ENCODE data around the gene MAB21L3. TPM values are rescaled to one million over a fixed set of nuclear protein-coding genes. Genes with fewer than 3 reads are reported as not detected.

MAB21L3 gene
- total RNA-seq, 1 donor from 2014 or later = 0.46 TPM

- Histone ChIP-seq H3K36me3 (no peaks in the 10 kb centered on the region), H3K27me3 (no peaks in the 10 kb centered on the region), H3K9me3 (no peaks in the 10 kb centered on the region), H3K4me3 (no peak overlapping the region), H3K27ac (no peak overlapping the region), H3K4me1 (peaks cover 11% of the 10 kb centered on the region)
- TF ChIP-seq, protein P1, sequence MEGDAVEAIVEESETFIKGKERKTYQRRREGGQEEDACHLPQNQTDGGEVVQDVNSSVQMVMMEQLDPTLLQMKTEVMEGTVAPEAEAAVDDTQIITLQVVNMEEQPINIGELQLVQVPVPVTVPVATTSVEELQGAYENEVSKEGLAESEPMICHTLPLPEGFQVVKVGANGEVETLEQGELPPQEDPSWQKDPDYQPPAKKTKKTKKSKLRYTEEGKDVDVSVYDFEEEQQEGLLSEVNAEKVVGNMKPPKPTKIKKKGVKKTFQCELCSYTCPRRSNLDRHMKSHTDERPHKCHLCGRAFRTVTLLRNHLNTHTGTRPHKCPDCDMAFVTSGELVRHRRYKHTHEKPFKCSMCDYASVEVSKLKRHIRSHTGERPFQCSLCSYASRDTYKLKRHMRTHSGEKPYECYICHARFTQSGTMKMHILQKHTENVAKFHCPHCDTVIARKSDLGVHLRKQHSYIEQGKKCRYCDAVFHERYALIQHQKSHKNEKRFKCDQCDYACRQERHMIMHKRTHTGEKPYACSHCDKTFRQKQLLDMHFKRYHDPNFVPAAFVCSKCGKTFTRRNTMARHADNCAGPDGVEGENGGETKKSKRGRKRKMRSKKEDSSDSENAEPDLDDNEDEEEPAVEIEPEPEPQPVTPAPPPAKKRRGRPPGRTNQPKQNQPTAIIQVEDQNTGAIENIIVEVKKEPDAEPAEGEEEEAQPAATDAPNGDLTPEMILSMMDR (IDR thresholded peaks at IDR 0.05) = no peak
- ATAC-seq (no peak), DNase-seq (no peak)
- intact Hi-C loops (cut with DNase I) = no loop called here
Observed at GRCh38 chr1:116148967-116149366, 37.8 kb downstream of the MAB21L3 start.

DNA sequence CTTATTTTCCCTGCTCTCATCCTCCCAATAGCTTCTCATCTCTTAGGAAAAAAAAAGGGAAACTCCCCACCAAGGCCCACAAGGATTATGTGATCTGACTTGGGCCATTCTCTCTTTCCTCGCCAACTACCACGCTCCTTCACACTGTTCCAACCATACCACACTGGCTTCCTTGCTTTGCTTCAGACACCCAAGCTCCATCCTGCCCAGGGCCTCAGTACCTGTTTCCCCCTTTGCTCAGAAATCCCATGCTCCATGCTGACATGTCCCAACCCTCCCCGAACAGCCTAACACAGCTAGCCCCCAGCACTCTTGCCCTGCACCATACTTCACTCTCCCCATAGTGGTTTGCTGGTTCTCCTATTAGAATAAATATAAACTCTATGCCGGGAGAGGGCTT lies 39.2 kb downstream of the MAB21L3 start:
- intact Hi-C loops (cut with DNase I) = no loop called here
- ATAC-seq = no peak

GRCh38 chr1:116151739-116152576 lies 40.8 kb downstream of the MAB21L3 start:
- DNase-seq = peak; percentile 89
- Histone ChIP-seq H3K9me3 (no peaks in the 10 kb centered on the region), H3K4me1 (peaks cover 11% of the 10 kb centered on the region), H3K27me3 (no peaks in the 10 kb centered on the region), H3K36me3 (no peaks in the 10 kb centered on the region), H3K27ac (peak overlapping the region; percentile 63), H3K4me3 (peak overlapping the region; percentile 46)
- ATAC-seq = peak; percentile 98
- TF ChIP-seq, protein P1 (IDR thresholded peaks at IDR 0.05) = peak; percentile 95
- intact Hi-C loops (cut with DNase I) = no loop called here

More for the DNA sequence above, 39.2 kb downstream of the MAB21L3 start:
- Histone ChIP-seq H3K27me3 (no peaks in the 10 kb centered on the region), H3K4me3 (no peak overlapping the region), H3K4me1 (peaks cover 11% of the 10 kb centered on the region), H3K9me3 (no peaks in the 10 kb centered on the region), H3K36me3 (no peaks in the 10 kb centered on the region), H3K27ac (no peak overlapping the region)
- no peak for DNase-seq
- TF ChIP-seq, protein P1 (IDR thresholded peaks at IDR 0.05) = no peak

GRCh38 chr1:116152577-116152943 lies 41.4 kb downstream of the MAB21L3 start:
- Histone ChIP-seq H3K4me1 (peaks cover 11% of the 10 kb centered on the region), H3K36me3 (no peaks in the 10 kb centered on the region), H3K27ac (peak overlapping the region; percentile 63), H3K4me3 (peak overlapping the region; percentile 46), H3K27me3 (no peaks in the 10 kb centered on the region), H3K9me3 (no peaks in the 10 kb centered on the region)
- ATAC-seq = no peak
- no peak for DNase-seq
- intact Hi-C loops (cut with DNase I) = no loop called here
- TF ChIP-seq, protein P1 (IDR thresholded peaks at IDR 0.05) = no peak

- Histone ChIP-seq H3K4me3 (no peak overlapping the region), H3K27ac (no peak overlapping the region), H3K9me3 (no peaks in the 10 kb centered on the region), H3K27me3 (no peaks in the 10 kb centered on the region), H3K4me1 (peaks cover 11% of the 10 kb centered on the region), H3K36me3 (no peaks in the 10 kb centered on the region)
- no peak for DNase-seq
- intact Hi-C loops (cut with DNase I) = no loop called here
- ATAC-seq = no peak
- TF ChIP-seq, protein P1 (IDR thresholded peaks at IDR 0.05) = no peak
Observed at GRCh38 chr1:116152950-116153691, 41.9 kb downstream of the MAB21L3 start.
